HG03439 (cell line): ENCODE measurements around the gene FOXA3.

ENCODE experiments used
- ATAC-seq: cut with Tn5 transposase; IDR thresholded peaks from one replicate; pipeline ENCODE4 v1.9.1; 2021; ENCODE audit warnings: mild to moderate bottlenecking, moderate library complexity; ENCODE audit not compliant: unreplicated experiment

The FOXA3 gene

GRCh38 chr19:45863840-45864628, at the start of gene FOXA3:
FOXA3 (plus strand) TSS chr19:45864326; CDS start chr19:45864457, 131 bp downstream.
- ATAC-seq, result no peak

- ATAC-seq, result no peak
These were observed 49.2 kb upstream of the FOXA3 start, which contains the start of gene RSPH6A for GRCh38 chr19:45814851-45815480. RSPH6A (minus strand) TSS chr19:45815308; CDS start chr19:45815176, 132 bp downstream.

DNA sequence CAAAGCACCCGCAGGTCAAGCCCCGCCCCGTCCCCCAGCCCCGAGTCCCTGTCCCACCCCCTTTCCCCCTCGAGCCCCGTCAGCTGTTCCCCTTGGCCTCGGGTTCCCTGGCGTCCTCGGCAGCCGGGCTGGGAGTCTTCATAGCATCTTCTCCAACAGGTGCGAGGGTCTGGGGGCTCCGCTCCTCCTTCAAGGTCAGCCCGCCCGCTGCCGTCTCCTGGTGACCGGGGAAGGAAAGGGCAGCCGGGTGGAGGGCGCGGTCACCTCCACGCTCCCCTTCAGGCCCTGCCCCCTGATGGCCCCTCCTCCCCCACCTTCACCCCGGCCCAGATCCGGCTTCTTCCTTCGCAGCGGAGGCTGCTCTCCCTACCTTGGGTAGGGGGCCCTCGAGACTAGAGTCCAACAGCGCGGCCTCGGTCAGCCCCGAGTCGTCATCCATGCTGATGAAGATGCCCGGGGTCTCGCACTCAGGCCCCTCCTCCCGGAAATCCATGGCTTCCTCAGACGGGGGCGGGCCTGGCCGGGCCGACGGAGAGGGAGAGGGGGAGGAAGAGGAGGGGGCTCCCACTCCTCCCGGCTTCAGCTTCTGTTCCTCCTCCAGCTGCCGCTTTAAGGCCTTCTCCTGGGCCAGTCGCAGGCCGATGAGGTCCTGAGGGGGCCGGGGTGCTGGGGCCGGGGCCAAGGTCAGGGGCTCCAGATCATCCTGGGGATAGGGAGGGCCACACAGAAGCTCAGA, 48.5 kb upstream of the FOXA3 start:
- no peak for ATAC-seq

DNA sequence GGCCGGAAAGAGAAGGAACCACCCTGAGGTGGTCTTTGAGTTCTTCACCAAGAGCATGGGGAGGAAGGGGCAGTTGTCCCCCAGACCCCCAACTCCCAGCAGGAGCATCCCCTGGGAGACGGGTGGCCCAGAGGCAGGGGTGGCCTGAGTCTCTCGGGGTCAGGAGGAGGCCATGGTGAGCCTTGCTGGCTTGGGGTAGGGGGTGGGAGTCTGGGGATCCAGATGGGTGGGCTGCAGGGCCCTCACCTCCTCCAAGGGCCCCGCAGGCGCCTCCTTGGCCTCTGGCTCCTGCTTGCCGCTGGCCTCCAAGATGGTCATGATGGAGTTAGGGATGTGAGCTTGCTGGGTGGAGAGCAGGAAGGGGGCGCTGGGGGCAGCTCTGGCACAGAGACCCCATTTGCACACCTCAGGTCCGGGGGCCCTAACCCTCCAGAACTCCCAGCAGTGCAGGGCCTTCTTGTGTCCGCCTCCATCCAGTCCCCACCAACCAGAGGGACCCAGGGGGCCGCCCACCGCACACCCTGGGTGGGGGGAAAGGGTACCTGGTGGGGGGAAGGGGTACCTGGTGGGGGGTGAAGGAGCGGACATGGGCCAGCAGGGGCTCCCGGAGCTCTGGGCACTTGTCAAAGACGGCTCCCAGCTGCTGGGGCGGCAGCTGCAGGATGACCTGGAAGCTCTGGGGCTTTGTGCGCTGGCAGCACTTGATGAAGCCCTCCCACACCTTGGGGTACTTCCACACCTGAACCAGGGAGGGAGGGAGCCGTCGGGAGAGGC, 47.7 kb upstream of the FOXA3 start:
- ATAC-seq, result no peak

- no peak for ATAC-seq
These were observed 47.0 kb upstream of the FOXA3 start for GRCh38 chr19:45817010-45817724.

- no peak for ATAC-seq
These were observed 46.3 kb upstream of the FOXA3 start for GRCh38 chr19:45817725-45818301.

- ATAC-seq, result no peak
These were observed 44.4 kb upstream of the FOXA3 start for GRCh38 chr19:45819769-45820168.

DNA sequence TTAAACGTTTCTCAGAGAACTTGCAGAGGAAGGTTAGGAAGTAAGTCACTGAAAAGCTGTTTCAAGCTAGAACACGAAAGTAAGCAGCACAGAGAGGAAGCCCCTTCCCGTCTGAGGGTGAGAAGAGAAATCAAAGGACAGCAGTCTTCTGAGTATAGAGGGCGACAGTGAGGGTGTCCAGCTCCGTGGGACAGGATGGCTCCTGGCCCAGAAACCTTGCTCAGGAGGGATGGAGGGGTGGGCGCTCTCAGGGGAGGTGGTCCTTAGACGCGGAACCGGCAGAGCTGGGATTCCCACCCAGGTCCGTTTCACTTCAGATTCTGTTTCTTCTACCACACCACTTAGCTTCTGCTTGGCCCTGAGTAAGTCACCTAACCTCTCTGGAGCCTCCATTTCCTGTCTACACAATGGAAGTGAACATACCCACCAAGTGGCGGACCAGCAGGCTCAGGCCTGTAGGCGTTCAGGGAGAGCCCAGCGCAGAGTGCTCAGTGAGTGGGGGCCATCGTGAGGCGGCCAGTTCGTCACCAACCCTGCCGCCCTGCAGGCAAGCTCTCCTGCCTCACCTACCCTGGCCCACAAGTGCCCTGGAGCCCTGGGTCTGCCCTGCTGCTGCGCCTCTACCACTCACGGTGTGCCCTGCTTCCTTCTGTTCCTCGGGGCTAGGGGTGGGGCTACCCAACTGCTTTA, 43.6 kb upstream of the FOXA3 start:
- ATAC-seq, result no peak

DNA sequence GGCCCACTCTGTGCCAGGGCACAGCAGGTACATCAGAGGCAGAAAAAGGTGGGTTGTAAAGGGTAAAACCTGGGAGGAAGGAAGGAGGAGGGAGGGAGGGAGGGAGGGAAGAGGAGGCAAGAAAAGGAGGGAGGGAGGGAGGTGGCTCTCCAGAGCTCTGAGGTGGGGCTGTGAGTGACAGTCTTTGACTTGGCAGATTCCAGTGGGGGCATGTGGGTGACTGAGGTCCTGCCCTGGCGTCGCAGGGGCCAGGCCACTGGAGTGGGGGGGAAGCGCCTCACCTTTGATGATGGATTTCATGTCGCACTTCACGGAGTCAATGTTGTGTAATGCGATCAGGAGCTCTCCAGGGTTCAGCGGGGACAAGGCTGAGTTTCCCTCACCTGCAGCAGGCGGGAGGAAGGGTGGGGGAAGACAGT, 43.0 kb upstream of the FOXA3 start:
- no peak for ATAC-seq

DNA sequence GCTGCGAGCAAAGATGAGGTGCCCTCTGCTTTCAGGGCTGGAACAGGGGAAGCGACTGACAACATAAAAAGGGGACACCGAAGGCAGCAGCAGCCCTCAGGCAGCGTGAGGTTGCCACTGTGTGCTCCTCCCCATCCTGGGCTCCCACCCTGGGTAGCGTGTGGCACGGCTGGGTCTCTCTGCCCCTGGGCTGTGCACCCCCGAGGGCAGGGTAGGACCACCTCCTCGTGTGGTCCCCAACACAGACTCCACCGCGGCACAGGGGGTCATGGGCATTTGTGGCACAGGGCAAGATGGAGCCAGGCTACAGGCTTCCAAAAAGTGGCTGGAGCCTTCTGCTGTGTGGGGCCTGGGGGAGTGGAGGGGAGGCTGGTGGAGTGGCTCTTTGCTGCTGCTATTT, 42.6 kb upstream of the FOXA3 start:
- ATAC-seq, result no peak

DNA sequence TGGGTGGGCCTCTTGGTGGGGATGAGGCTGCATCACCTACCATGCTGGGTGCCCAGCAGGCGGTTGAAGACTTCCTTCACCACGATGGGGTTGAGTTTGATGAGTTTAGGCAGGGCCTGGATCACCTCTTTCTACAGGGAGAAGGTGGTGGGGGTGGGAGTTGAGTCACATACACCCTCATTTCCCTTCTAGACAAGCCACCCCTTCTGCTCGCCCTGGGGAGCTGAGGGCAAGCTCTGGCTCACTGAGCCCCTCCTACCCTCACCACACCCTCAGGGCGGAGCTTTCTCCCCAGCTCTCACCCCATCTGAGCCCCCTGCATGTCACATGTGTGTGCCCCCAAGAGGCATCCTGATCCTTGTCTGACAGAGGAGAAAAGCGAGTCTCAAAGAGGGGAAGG, 41.4 kb upstream of the FOXA3 start:
- no peak for ATAC-seq

GRCh38 chr19:45823182-45823581, 40.9 kb upstream of the FOXA3 start:
- ATAC-seq, result no peak

- ATAC-seq, result no peak
These were observed 40.1 kb upstream of the FOXA3 start for GRCh38 chr19:45824041-45824471.

- ATAC-seq, result no peak
These were observed 39.4 kb upstream of the FOXA3 start for GRCh38 chr19:45824531-45825262.

GRCh38 chr19:45825263-45825605, 38.9 kb upstream of the FOXA3 start:
- ATAC-seq, result no peak

- no peak for ATAC-seq
These were observed 37.9 kb upstream of the FOXA3 start for GRCh38 chr19:45825917-45826893.

DNA sequence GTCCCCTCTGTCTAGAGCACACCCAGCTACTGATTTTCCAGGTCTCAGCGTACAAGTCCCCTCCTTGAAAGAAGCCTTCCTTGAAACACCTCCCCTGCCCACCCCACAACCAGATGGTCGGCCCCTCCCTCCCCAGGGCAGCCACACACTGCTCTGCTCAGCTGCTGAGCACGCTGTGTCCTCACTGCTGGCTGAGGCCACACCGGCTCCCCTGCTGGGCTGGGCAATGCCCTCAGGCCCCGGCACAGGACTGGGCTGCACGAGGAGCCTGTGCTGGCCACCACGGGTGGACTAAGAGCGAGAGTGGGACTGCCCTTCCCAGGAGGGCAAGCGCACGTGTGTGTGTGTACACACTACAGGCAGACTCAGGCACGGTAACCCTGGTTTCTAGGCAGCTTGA, 37.2 kb upstream of the FOXA3 start:
- no peak for ATAC-seq
